IMR-90 (cell line): ENCODE measurements around the gene DGKB. TPM values are rescaled to one million over a fixed set of nuclear protein-coding genes. Genes with fewer than 3 reads are reported as not detected.

Source experiments
- ATAC-seq: fragments of 200-7000 bp; cut with Tn5 transposase; 2 replicates; pipeline ENCODE4 v1.9.1; 2020; ENCODE audit warnings: low read depth, mild to moderate bottlenecking, moderate library complexity
- BruUV-seq: library from RNA; stranded (reverse); fragments of 400-500 nt; replicated peaks from 2 replicates; lab custom pipeline; 2021; lab: Mats Ljungman, UMichigan
- CTCF ChIA-PET: fragments of 300-600 bp; formaldehyde crosslinking; extraction: SDS; loops from one replicate; lab custom pipeline; 2021; ENCODE audit warnings: antibody characterized with exemption; lab: Yijun Ruan, JAX
- POLR2A ChIA-PET: fragments of 300-600 bp; sonication (Branson Sonifier 250); formaldehyde crosslinking; loops from one replicate; lab custom pipeline; 2022; ENCODE audit warnings: antibody characterized with exemption; ENCODE audit not compliant: unreplicated experiment; lab: Charles Lee
- DNase-seq: peaks from one replicate; pipeline ENCODE4 v3.0.0; 2013
- H2AFZ ChIP-seq: replicated peaks from 2 replicates; pipeline ENCODE3; 2013; ENCODE audit warnings: low read length, mild to moderate bottlenecking; ENCODE audit not compliant: poor library complexity
- H2AK5ac ChIP-seq: 2 replicates; pipeline ENCODE4 v1.6.1; 2013; ENCODE audit warnings: low read depth, low read length, inconsistent platforms
- H2AK9ac ChIP-seq: replicated peaks from 2 replicates; pipeline ENCODE3; 2013; ENCODE audit warnings: mild to moderate bottlenecking, low read depth, low read length, moderate library complexity; ENCODE audit not compliant: poor library complexity
- H2BK120ac ChIP-seq: 2 replicates; pipeline ENCODE4 v1.6.1; 2013; ENCODE audit warnings: low read depth, low read length, inconsistent platforms
- H2BK15ac ChIP-seq: 3 replicates; pipeline ENCODE4 v1.6.1; 2013; ENCODE audit warnings: low read depth, low read length, inconsistent platforms
- H2BK20ac ChIP-seq: 2 replicates; pipeline ENCODE4 v1.6.1; 2013; ENCODE audit warnings: low read depth, mild to moderate bottlenecking, inconsistent platforms, low read length, moderate library complexity
- H2BK5ac ChIP-seq: 2 replicates; pipeline ENCODE4 v1.6.1; 2013; ENCODE audit warnings: mild to moderate bottlenecking, low read depth, low read length, inconsistent platforms; ENCODE audit not compliant: poor library complexity, severe bottlenecking
- H3K14ac ChIP-seq: replicated peaks from 2 replicates; pipeline ENCODE4 v1.6.1; 2013; ENCODE audit warnings: low read depth, low read length, inconsistent platforms
- H3K18ac ChIP-seq: 2 replicates; pipeline ENCODE4 v1.6.1; 2013; ENCODE audit warnings: low read depth, low read length, control low read depth
- H3K23ac ChIP-seq: 2 replicates; pipeline ENCODE4 v1.6.1; 2013; ENCODE audit warnings: low read depth, low read length, inconsistent platforms
- H3K27ac ChIP-seq: 2 replicates; pipeline ENCODE4 v1.5.1; 2013; ENCODE audit warnings: mild to moderate bottlenecking, control low read depth, low read length; ENCODE audit not compliant: insufficient read depth
- H3K27me3 ChIP-seq: 2 replicates; pipeline ENCODE4 v1.6.1; 2013; ENCODE audit warnings: low read length; ENCODE audit not compliant: control insufficient read depth, insufficient read depth
- H3K36me3 ChIP-seq: 2 replicates; pipeline ENCODE4 v1.6.1; 2013; ENCODE audit warnings: low read length, mixed read lengths; ENCODE audit not compliant: control insufficient read depth, insufficient read depth
- H3K4ac ChIP-seq: 2 replicates; pipeline ENCODE4 v1.6.1; 2013; ENCODE audit warnings: low read depth, low read length, inconsistent platforms
- H3K4me1 ChIP-seq: 2 replicates; pipeline ENCODE4 v1.6.1; 2013; ENCODE audit warnings: low read length, mixed read lengths; ENCODE audit not compliant: control insufficient read depth, insufficient read depth
- H3K4me2 ChIP-seq: 2 replicates; pipeline ENCODE4 v1.6.1; 2013; ENCODE audit warnings: low read depth, mild to moderate bottlenecking, control low read depth, low read length, moderate library complexity
- H3K4me3 ChIP-seq: 2 replicates; pipeline ENCODE4 v1.5.1; 2013; ENCODE audit warnings: low read depth, mild to moderate bottlenecking, control low read depth, low read length, moderate library complexity; ENCODE audit not compliant: insufficient read depth
- H3K56ac ChIP-seq: 2 replicates; pipeline ENCODE4 v1.6.1; 2013; ENCODE audit warnings: low read length, inconsistent platforms; ENCODE audit not compliant: insufficient read depth; ENCODE audit errors: extremely low read depth
- H3K79me1 ChIP-seq, 2 experiments: 2 replicates each; pipeline ENCODE4 v1.6.1; 2013; ENCODE audit warnings: low read length in 2 of 2, inconsistent platforms in 1 of 2, low read depth in 1 of 2
- H3K9ac ChIP-seq: 2 replicates; pipeline ENCODE4 v1.6.1; 2013; ENCODE audit warnings: low read depth, low read length, control low read depth
- H3K9me1 ChIP-seq: 2 replicates; pipeline ENCODE4 v1.6.1; 2013; ENCODE audit warnings: low read length, inconsistent platforms; ENCODE audit not compliant: insufficient read depth
- H3K9me3 ChIP-seq: 2 replicates; pipeline ENCODE4 v1.6.1; 2013; ENCODE audit warnings: low read length; ENCODE audit not compliant: control insufficient read depth, insufficient read depth
- H4K20me1 ChIP-seq: 2 replicates; pipeline ENCODE4 v1.6.1; 2013; ENCODE audit warnings: low read length, inconsistent platforms; ENCODE audit not compliant: insufficient read depth
- H4K5ac ChIP-seq: 2 replicates; pipeline ENCODE4 v1.6.1; 2013; ENCODE audit warnings: mild to moderate bottlenecking, low read depth, low read length, control low read depth
- H4K8ac ChIP-seq, 2 experiments: 2 replicates each; pipeline ENCODE4 v1.6.1; 2013; ENCODE audit warnings: low read depth in 2 of 2, low read length in 2 of 2, control low read depth in 1 of 2, inconsistent platforms in 1 of 2
- H4K91ac ChIP-seq: 2 replicates; pipeline ENCODE4 v1.6.1; 2013; ENCODE audit warnings: low read depth, low read length, inconsistent platforms; ENCODE audit not compliant: insufficient read depth
- BHLHE40 ChIP-seq: fragments of 150-350 bp; IDR thresholded peaks from 2 replicates; pipeline ENCODE4 v1.6.1; 2016; ENCODE audit warnings: mild to moderate bottlenecking, low read depth, low read length
- CEBPB ChIP-seq: IDR thresholded peaks from 2 replicates; pipeline ENCODE4 v1.6.1; 2012; ENCODE audit warnings: low read depth, low read length, improper control_type of control experiment
- CHD1 ChIP-seq: IDR thresholded peaks from 2 replicates; pipeline ENCODE4 v1.6.1; 2012; ENCODE audit warnings: low read depth, low read length, improper control_type of control experiment
- FOS ChIP-seq: fragments of 150-350 bp; IDR thresholded peaks from 2 replicates; pipeline ENCODE4 v1.6.1; 2016; ENCODE audit warnings: low read depth, low read length
- MAFK ChIP-seq: IDR thresholded peaks from 2 replicates; pipeline ENCODE4 v1.6.1; 2012; ENCODE audit warnings: low read depth, low read length, improper control_type of control experiment
- MAZ ChIP-seq: IDR thresholded peaks from 2 replicates; pipeline ENCODE4 v1.6.1; 2012; ENCODE audit warnings: low read depth, mild to moderate bottlenecking, low read length, improper control_type of control experiment, moderate library complexity, borderline replicate concordance
- MXI1 ChIP-seq: IDR thresholded peaks from 2 replicates; pipeline ENCODE4 v1.6.1; 2012; ENCODE audit warnings: low read depth, mild to moderate bottlenecking, low read length, moderate library complexity, borderline replicate concordance
- NFE2L2 ChIP-seq: fragments of 150-350 bp; IDR thresholded peaks from 2 replicates; pipeline ENCODE4 v1.6.1; 2016; ENCODE audit warnings: low read depth, mild to moderate bottlenecking, low read length
- POLR2A ChIP-seq: IDR thresholded peaks from 2 replicates; pipeline ENCODE4 v1.6.1; 2012; ENCODE audit warnings: mild to moderate bottlenecking, low read depth, low read length
- RAD21 ChIP-seq: IDR thresholded peaks from 2 replicates; pipeline ENCODE4 v1.6.1; 2012; ENCODE audit warnings: low read length, improper control_type of control experiment
- RCOR1 ChIP-seq: IDR thresholded peaks from 2 replicates; pipeline ENCODE4 v1.6.1; 2012; ENCODE audit warnings: mild to moderate bottlenecking, low read length, improper control_type of control experiment; ENCODE audit not compliant: insufficient replicate concordance
- RFX5 ChIP-seq: IDR thresholded peaks from 2 replicates; pipeline ENCODE4 v1.8.0; 2012; ENCODE audit warnings: low read depth, mild to moderate bottlenecking, low read length, moderate library complexity
- SMC3 ChIP-seq: fragments of 150-350 bp; IDR thresholded peaks from 2 replicates; pipeline ENCODE4 v1.6.1; 2016; ENCODE audit warnings: low read depth, mild to moderate bottlenecking, antibody characterized with exemption, low read length, moderate library complexity
- WGBS, 2 experiments: methylation state at CpG; one replicate each; pipeline versions ENCODE4 v1.1.5 to v1.1.7; 2013; ENCODE audit warnings: missing lambda C conversion rate in 2 of 2; ENCODE audit not compliant: insufficient read length in 1 of 2; ENCODE audit errors: extremely low coverage in 2 of 2; 5-methylcytosine and 5-hydroxymethylcytosine counted together
- dilution Hi-C: fragments of 300-500 bp; cut with HindIII; formaldehyde crosslinking; loops from one replicate; pipeline ENCODE4 v1.14.3; 2018; ENCODE audit warnings: low sequenced_read_pairs; ENCODE audit not compliant: unreplicated experiment
- in situ Hi-C: fragments of 300-500 bp; cut with MboI; formaldehyde crosslinking; loops from 3 replicates; pipeline ENCODE4 v1.14.3; 2019; ENCODE audit warnings: low sequenced_read_pairs, inconsistent platforms, mixed read lengths
- intact Hi-C: fragments of 100-400 bp; cut with micrococcal nuclease; formaldehyde crosslinking; loops from 2 replicates; pipeline ENCODE4 v1.10.0; 2022
- polyA plus RNA-seq, 3 experiments: library from polyadenylated mRNA; depleted of rRNA; stranded (reverse); fragments of >200 nt; gene quantifications; 2 replicates each; pipeline ENCODE4 v1.2.3, GENCODE V29; 2012; ENCODE audit warnings: low replicate concordance in 1 of 3
- total RNA-seq: library from RNA; depleted of rRNA; stranded (reverse); fragments of >200 nt; gene quantifications from 2 replicates; pipeline ENCODE4 v1.2.3, GENCODE V29; 2012
- TF ChIP-seq, protein P1 (sequence below): conservative IDR thresholded peaks from 2 replicates; pipeline ENCODE4 v1.5.1; 2012; ENCODE audit warnings: mild to moderate bottlenecking, low read depth, low read length, improper control_type of control experiment
- TF ChIP-seq, protein P2 (sequence below): fragments of 150-350 bp; IDR thresholded peaks from 2 replicates; pipeline ENCODE4 v1.6.1; 2017; ENCODE audit warnings: mild to moderate bottlenecking, antibody characterized with exemption, low read length, low read depth
- TF ChIP-seq, protein P3 (sequence below): fragments of 150-350 bp; IDR thresholded peaks from 2 replicates; pipeline ENCODE4 v1.6.1; 2016; ENCODE audit warnings: low read depth, mild to moderate bottlenecking, low read length, moderate library complexity, borderline replicate concordance

Gene DGKB
- total and polyA plus RNA-seq, 2 of the 4 experiments (the other 2 are of a cell fraction) = not detected

DNA sequence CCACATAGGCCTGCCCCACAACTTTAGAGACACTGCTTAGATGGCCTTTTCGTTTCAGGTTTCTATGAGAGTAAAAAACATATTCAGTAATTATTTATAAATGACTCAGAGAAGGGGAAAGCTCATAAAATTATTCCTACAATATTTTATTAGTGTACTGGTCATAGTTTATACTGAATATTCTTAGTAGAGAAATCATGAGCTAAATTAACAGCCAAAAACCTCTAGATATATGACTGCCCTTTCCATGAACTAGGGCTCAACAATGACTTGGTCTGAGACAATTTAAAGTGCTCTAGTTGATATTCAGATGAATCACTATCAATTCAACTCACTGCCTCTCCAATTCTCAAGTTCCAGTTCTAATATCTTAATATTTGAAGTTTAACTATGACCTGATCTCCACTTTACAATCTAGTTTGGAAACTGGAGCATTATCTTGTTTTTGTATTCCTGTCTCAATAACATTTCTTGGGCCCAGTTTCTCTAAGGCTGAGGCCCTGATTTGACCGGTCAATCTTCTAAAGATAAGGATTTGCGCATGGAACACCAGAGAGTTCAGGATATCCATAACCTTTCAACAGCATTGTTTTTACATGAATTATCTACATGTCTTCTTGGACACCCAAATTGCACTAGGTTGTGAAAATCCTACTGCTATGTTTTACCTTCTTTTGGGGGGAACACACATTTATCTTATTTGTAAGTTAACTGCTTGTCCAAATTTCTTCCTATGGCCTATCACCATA lies 141.6 kb downstream of the DGKB start:
- no peak for ATAC-seq
- in situ Hi-C loops = no loop called here
- CTCF ChIA-PET = no interaction called here

More for the DNA sequence above, 141.6 kb downstream of the DGKB start:
- Histone ChIP-seq H2BK120ac (no peak overlapping the region), H2BK20ac (no peak overlapping the region), H3K79me1 (no peaks in the 10 kb centered on the region), H3K4me1 (no peaks in the 10 kb centered on the region), H3K4me2 (no peak overlapping the region), H2AFZ (no peak overlapping the region), H4K91ac (no peak overlapping the region), H3K56ac (no peak overlapping the region), H3K9me1 (no peaks in the 10 kb centered on the region), H3K4me3 (no peak overlapping the region), H3K9me3 (no peaks in the 10 kb centered on the region), H3K14ac (no peak overlapping the region), H3K4ac (no peak overlapping the region), H2AK5ac (no peak overlapping the region), H2BK5ac (no peak overlapping the region), H4K5ac (no peak overlapping the region), H3K9ac (no peak overlapping the region), H3K23ac (no peak overlapping the region), H3K36me3 (no peaks in the 10 kb centered on the region), H3K27ac (no peak overlapping the region), H2AK9ac (no peak overlapping the region), H2BK15ac (no peak overlapping the region), H3K27me3 (no peaks in the 10 kb centered on the region), H4K20me1 (no peaks in the 10 kb centered on the region), H3K18ac (no peak overlapping the region), H4K8ac (no peak overlapping the region)
- no TSS peak for BruUV-seq
- intact Hi-C loops (no loop called here), dilution Hi-C loops (no loop called here)
- POLR2A ChIA-PET = no interaction called here
- TF ChIP-seq MAFK = no peak
- no peak for TF ChIP-seq RAD21
- TF ChIP-seq BHLHE40 = no peak
- TF ChIP-seq CHD1 = no peak
- TF ChIP-seq, protein P1, sequence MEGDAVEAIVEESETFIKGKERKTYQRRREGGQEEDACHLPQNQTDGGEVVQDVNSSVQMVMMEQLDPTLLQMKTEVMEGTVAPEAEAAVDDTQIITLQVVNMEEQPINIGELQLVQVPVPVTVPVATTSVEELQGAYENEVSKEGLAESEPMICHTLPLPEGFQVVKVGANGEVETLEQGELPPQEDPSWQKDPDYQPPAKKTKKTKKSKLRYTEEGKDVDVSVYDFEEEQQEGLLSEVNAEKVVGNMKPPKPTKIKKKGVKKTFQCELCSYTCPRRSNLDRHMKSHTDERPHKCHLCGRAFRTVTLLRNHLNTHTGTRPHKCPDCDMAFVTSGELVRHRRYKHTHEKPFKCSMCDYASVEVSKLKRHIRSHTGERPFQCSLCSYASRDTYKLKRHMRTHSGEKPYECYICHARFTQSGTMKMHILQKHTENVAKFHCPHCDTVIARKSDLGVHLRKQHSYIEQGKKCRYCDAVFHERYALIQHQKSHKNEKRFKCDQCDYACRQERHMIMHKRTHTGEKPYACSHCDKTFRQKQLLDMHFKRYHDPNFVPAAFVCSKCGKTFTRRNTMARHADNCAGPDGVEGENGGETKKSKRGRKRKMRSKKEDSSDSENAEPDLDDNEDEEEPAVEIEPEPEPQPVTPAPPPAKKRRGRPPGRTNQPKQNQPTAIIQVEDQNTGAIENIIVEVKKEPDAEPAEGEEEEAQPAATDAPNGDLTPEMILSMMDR = no peak
- TF ChIP-seq, protein P2, sequence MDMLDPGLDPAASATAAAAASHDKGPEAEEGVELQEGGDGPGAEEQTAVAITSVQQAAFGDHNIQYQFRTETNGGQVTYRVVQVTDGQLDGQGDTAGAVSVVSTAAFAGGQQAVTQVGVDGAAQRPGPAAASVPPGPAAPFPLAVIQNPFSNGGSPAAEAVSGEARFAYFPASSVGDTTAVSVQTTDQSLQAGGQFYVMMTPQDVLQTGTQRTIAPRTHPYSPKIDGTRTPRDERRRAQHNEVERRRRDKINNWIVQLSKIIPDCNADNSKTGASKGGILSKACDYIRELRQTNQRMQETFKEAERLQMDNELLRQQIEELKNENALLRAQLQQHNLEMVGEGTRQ = no peak
- no peak for TF ChIP-seq SMC3
- no peak for TF ChIP-seq CEBPB
- no peak for TF ChIP-seq RCOR1
- no peak for TF ChIP-seq RFX5
- no peak for TF ChIP-seq FOS
- TF ChIP-seq, protein P3, sequence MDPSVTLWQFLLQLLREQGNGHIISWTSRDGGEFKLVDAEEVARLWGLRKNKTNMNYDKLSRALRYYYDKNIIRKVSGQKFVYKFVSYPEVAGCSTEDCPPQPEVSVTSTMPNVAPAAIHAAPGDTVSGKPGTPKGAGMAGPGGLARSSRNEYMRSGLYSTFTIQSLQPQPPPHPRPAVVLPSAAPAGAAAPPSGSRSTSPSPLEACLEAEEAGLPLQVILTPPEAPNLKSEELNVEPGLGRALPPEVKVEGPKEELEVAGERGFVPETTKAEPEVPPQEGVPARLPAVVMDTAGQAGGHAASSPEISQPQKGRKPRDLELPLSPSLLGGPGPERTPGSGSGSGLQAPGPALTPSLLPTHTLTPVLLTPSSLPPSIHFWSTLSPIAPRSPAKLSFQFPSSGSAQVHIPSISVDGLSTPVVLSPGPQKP = no peak
- no peak for TF ChIP-seq POLR2A
- no peak for TF ChIP-seq NFE2L2
- no peak for TF ChIP-seq MAZ
- no peak for TF ChIP-seq MXI1
- DNase-seq = no peak
- no CpG with 5 or more reads among the region's 3 CpGs for WGBS, 2 experiments
